Neural cell (in vitro differentiated cells): ENCODE data around the gene INO80C.
"Not testable (repeated sequence)": the region's sequence is repeated elsewhere in the genome, so short reads cannot be mapped to it uniquely, and the experiment has no call there.

Source experiments
- CTCF ChIP-seq: fragments of 450-650 bp; IDR thresholded peaks from 2 replicates; pipeline ENCODE4 v1.5.1; 2014; ENCODE audit warnings: antibody characterized with exemption, mild to moderate bottlenecking, moderate library complexity; ENCODE audit not compliant: poor library complexity, severe bottlenecking
- EP300 ChIP-seq: fragments of 450-650 bp; conservative IDR thresholded peaks from 2 replicates; pipeline ENCODE4 v1.6.1; 2014; ENCODE audit warnings: antibody characterized with exemption, mild to moderate bottlenecking, moderate library complexity; ENCODE audit not compliant: poor library complexity, severe bottlenecking
- EZH2 ChIP-seq: fragments of 200-600, 300-800 bp; shearing (Covaris generic), sonication (generic); IDR thresholded peaks from 2 replicates; pipeline ENCODE4 v1.6.1; 2014; ENCODE audit warnings: antibody characterized with exemption, low read length, borderline replicate concordance, mild to moderate bottlenecking; ENCODE audit not compliant: insufficient read depth, poor library complexity, severe bottlenecking
- MXI1 ChIP-seq: fragments of 450-650 bp; conservative IDR thresholded peaks from 2 replicates; pipeline ENCODE4 v1.6.1; 2014; ENCODE audit warnings: antibody characterized with exemption, mild to moderate bottlenecking; ENCODE audit not compliant: poor library complexity, severe bottlenecking
- POLR2AphosphoS5 ChIP-seq: IDR thresholded peaks from 2 replicates; pipeline ENCODE4 v1.6.1; 2012
- RAD21 ChIP-seq: fragments of 450-650 bp; conservative IDR thresholded peaks from 2 replicates; pipeline ENCODE4 v1.6.1; 2014; ENCODE audit warnings: antibody characterized with exemption, mild to moderate bottlenecking, moderate library complexity
- REST ChIP-seq: IDR thresholded peaks from 2 replicates; pipeline ENCODE4 v1.6.1; 2012; ENCODE audit warnings: borderline replicate concordance
- SMC3 ChIP-seq: fragments of 450-650 bp; conservative IDR thresholded peaks from 2 replicates; pipeline ENCODE4 v1.6.1; 2014; ENCODE audit warnings: antibody characterized with exemption, mild to moderate bottlenecking, moderate library complexity; ENCODE audit not compliant: poor library complexity
- TAF1 ChIP-seq: IDR thresholded peaks from 2 replicates; pipeline ENCODE4 v1.6.1; 2012; ENCODE audit warnings: low read depth

GRCh38 chr18:35489281-35489680 is 8.5 kb downstream of the INO80C start:
- TF ChIP-seq CTCF, EZH2, EP300, SMC3, TAF1, POLR2AphosphoS5, MXI1, RAD21, REST: not testable (repeated sequence)
